ENCODE data around the gene PTPRD. TPM values are rescaled to one million over a fixed set of nuclear protein-coding genes. Genes with fewer than 3 reads are reported as not detected.

PTPRD gene
- total RNA-seq, 2 experiments from 2014 or later = 0.03 TPM; not detected in 1

DNA sequence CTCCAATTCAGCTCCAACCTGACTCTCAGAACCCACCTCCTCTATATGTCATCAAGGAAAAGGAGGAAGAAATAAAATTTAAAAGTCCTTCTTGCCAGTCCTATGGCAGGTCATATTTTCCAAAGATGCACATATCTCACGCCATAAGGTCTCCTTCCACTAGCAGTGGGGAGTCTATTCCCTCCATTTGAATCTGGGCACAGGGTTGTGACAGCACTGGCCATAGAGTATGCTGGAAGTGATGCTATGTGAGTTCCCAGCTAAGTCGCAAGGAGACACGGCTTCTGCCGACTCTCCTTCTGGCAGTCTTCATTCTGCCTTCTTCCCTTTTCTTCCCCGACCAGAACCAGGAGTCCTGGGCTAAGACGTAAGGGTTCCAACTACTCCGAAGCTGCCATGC, 1929.3 kb downstream of the PTPRD start:
- Histone ChIP-seq H3K4me3 (ENCODE audit: low read depth, low read length, poor library complexity, severe bottlenecking) (no peak overlapping the region), H3K27ac (ENCODE audit: low read depth, low read length, poor library complexity, severe bottlenecking) (no peak overlapping the region), H3K36me3 (ENCODE audit: insufficient read depth, low read length) (no peaks in the 10 kb centered on the region), H3K79me2 (ENCODE audit: insufficient read depth, low read depth, low read length) (no peaks in the 10 kb centered on the region), H3K9me3 (ENCODE audit: low read length) (no peaks in the 10 kb centered on the region), H3K9me2 (ENCODE audit: insufficient read depth, low read length) (no peaks in the 10 kb centered on the region), H4K20me1 (ENCODE audit: insufficient read depth, low read length) (no peaks in the 10 kb centered on the region), H3K4me1 (ENCODE audit: insufficient read depth, low read length, poor library complexity, severe bottlenecking) (no peaks in the 10 kb centered on the region), H2AFZ (ENCODE audit: low read length) (no peak overlapping the region), H3K4me2 (ENCODE audit: low read length) (no peak overlapping the region)
- CTCF ChIA-PET (ENCODE audit: unreplicated experiment) = no interaction called here
- intact Hi-C loops (cut with micrococcal nuclease; ENCODE audit: unreplicated experiment) = no loop called here
- no peak for DNase-seq (ENCODE audit: low spot score)
- no peak for TF ChIP-seq EZH2phosphoT487 (IDR thresholded peaks at IDR 0.05; ENCODE audit: borderline replicate concordance, low read depth, low read length)
- TF ChIP-seq, protein P1, sequence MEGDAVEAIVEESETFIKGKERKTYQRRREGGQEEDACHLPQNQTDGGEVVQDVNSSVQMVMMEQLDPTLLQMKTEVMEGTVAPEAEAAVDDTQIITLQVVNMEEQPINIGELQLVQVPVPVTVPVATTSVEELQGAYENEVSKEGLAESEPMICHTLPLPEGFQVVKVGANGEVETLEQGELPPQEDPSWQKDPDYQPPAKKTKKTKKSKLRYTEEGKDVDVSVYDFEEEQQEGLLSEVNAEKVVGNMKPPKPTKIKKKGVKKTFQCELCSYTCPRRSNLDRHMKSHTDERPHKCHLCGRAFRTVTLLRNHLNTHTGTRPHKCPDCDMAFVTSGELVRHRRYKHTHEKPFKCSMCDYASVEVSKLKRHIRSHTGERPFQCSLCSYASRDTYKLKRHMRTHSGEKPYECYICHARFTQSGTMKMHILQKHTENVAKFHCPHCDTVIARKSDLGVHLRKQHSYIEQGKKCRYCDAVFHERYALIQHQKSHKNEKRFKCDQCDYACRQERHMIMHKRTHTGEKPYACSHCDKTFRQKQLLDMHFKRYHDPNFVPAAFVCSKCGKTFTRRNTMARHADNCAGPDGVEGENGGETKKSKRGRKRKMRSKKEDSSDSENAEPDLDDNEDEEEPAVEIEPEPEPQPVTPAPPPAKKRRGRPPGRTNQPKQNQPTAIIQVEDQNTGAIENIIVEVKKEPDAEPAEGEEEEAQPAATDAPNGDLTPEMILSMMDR (conservative IDR thresholded peaks at IDR 0.05; ENCODE audit: low read length) = no peak
- BruUV-seq (replicated peaks) = no TSS peak
- POLR2A ChIA-PET = interaction anchor here (0.7 kb wide), 1 partner anchor 1425 kb away, joined by 5 read pairs; no protein-coding TSS in a partner anchor

DNA sequence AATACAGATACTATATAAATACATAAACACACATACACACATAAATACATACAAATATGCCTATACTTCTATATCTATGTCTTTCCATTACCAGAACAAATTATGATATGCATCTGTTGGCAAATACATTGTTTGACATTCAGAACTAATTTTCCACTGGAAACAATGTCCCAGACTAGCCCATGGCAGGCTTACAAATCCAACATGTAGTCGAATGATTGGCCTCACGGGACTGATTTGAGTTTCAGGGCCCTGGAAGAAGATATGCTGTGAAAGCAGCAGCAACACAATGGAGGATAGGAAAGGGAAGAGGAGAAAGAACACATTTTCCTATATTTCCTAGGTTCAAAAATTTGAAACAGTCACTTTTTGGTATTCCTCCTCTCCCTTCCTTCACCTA, 1932.1 kb downstream of the PTPRD start:
- intact Hi-C loops (cut with micrococcal nuclease; ENCODE audit: unreplicated experiment) = no loop called here
- TF ChIP-seq, protein P1 (conservative IDR thresholded peaks at IDR 0.05; ENCODE audit: low read length) = no peak
- TF ChIP-seq EZH2phosphoT487 (IDR thresholded peaks at IDR 0.05; ENCODE audit: borderline replicate concordance, low read depth, low read length) = no peak
- no peaks in the 10 kb centered on the region for H3K4me1 ChIP-seq (ENCODE audit: insufficient read depth, low read length, poor library complexity, severe bottlenecking)
- H3K79me2 ChIP-seq (ENCODE audit: insufficient read depth, low read depth, low read length) = no peaks in the 10 kb centered on the region
- H2AFZ ChIP-seq (ENCODE audit: low read length) = no peak overlapping the region
- no peak for DNase-seq (ENCODE audit: low spot score)
- ChIA-PET POLR2A (no interaction called here), CTCF (ENCODE audit: unreplicated experiment) (no interaction called here)
- no peaks in the 10 kb centered on the region for H4K20me1 ChIP-seq (ENCODE audit: insufficient read depth, low read length)
- H3K36me3 ChIP-seq (ENCODE audit: insufficient read depth, low read length) = no peaks in the 10 kb centered on the region
- no peak overlapping the region for H3K4me2 ChIP-seq (ENCODE audit: low read length)
- H3K9me3 ChIP-seq (ENCODE audit: low read length) = no peaks in the 10 kb centered on the region
- H3K27ac ChIP-seq (ENCODE audit: low read depth, low read length, poor library complexity, severe bottlenecking) = no peak overlapping the region
- BruUV-seq (replicated peaks) = no TSS peak
- no peak overlapping the region for H3K4me3 ChIP-seq (ENCODE audit: low read depth, low read length, poor library complexity, severe bottlenecking)
- no peaks in the 10 kb centered on the region for H3K9me2 ChIP-seq (ENCODE audit: insufficient read depth, low read length)

DNA sequence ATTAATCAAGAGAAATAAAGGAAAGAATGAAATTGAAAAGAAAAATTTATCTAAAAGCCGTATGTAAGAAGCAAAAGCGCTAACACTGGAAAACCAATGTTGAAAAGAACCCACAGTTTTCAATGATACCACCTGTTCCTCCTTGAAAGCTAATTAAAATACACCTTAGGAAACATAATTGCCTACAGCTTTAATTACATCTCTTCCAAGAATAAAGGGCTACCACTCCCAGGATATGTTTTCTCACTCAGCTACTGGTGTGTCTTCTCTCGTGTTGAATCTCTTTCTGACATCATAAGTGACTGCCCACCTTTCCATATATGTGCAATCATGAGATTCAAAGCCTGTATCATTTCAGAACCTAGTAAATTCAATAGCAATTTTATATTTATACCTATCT, 1932.6 kb downstream of the PTPRD start:
- ChIA-PET POLR2A (no interaction called here), CTCF (ENCODE audit: unreplicated experiment) (no interaction called here)
- no peaks in the 10 kb centered on the region for H3K36me3 ChIP-seq (ENCODE audit: insufficient read depth, low read length)
- no peaks in the 10 kb centered on the region for H3K4me1 ChIP-seq (ENCODE audit: insufficient read depth, low read length, poor library complexity, severe bottlenecking)
- H2AFZ ChIP-seq (ENCODE audit: low read length) = no peak overlapping the region
- no peak overlapping the region for H3K4me3 ChIP-seq (ENCODE audit: low read depth, low read length, poor library complexity, severe bottlenecking)
- intact Hi-C loops (cut with micrococcal nuclease; ENCODE audit: unreplicated experiment) = no loop called here
- TF ChIP-seq, protein P1 (conservative IDR thresholded peaks at IDR 0.05; ENCODE audit: low read length) = no peak
- no peak for TF ChIP-seq EZH2phosphoT487 (IDR thresholded peaks at IDR 0.05; ENCODE audit: borderline replicate concordance, low read depth, low read length)
- no TSS peak for BruUV-seq (replicated peaks)
- DNase-seq (ENCODE audit: low spot score) = no peak
- H3K4me2 ChIP-seq (ENCODE audit: low read length) = no peak overlapping the region
- H4K20me1 ChIP-seq (ENCODE audit: insufficient read depth, low read length) = no peaks in the 10 kb centered on the region
- H3K27ac ChIP-seq (ENCODE audit: low read depth, low read length, poor library complexity, severe bottlenecking) = no peak overlapping the region
- no peaks in the 10 kb centered on the region for H3K79me2 ChIP-seq (ENCODE audit: insufficient read depth, low read depth, low read length)
- no peaks in the 10 kb centered on the region for H3K9me3 ChIP-seq (ENCODE audit: low read length)
- H3K9me2 ChIP-seq (ENCODE audit: insufficient read depth, low read length) = no peaks in the 10 kb centered on the region

Measured in OCI-LY7 (cell line).